NCI-H1048 (cell line): Measurements from ENCODE around the gene CCL2.
"Not testable (repeated sequence)": the region's sequence is repeated elsewhere in the genome, so short reads cannot be mapped to it uniquely, and the experiment has no call there.

Experiments used
- DNase-seq: peaks from one replicate; lab custom pipeline; 2025; lab: John Stamatoyannopoulos, UW

The CCL2 gene

DNA sequence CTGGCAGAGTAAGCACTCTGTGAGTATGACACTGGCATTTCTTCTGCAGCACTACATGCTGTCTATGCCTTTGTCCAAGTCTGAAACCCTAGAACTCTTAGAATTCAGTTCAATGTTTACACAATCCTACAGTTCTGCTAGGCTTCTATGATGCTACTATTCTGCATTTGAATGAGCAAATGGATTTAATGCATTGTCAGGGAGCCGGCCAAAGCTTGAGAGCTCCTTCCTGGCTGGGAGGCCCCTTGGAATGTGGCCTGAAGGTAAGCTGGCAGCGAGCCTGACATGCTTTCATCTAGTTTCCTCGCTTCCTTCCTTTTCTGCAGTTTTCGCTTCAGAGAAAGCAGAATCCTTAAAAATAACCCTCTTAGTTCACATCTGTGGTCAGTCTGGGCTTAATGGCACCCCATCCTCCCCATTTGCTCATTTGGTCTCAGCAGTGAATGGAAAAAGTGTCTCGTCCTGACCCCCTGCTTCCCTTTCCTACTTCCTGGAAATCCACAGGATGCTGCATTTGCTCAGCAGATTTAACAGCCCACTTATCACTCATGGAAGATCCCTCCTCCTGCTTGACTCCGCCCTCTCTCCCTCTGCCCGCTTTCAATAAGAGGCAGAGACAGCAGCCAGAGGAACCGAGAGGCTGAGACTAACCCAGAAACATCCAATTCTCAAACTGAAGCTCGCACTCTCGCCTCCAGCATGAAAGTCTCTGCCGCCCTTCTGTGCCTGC is at the start of gene CCL2:
CCL2 (plus strand) TSS at position 635 of the 730 bp plus-strand sequence; CDS start at position 700, 65 bp downstream.
- no peak for DNase-seq

DNA sequence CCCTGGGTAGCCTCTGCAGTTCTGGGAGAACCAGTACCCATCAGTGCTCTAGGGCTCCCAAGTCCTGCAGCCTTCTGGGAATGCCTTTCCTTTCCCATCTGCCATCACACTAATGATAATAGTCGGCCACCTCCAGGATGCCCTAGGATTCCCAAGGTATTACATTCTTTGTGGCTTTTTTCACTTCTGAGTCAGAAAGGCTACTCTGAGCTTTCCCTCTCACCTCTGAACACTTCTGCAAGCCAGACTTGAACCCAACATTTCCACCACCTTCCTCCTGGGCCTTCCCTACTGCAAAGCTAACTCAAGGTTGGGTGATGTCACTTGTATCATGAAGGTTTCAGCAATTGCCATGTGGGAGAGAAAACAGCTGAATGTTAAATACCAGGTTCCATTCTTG is 49.7 kb upstream of the CCL2 start:
- DNase-seq, result no peak

DNA sequence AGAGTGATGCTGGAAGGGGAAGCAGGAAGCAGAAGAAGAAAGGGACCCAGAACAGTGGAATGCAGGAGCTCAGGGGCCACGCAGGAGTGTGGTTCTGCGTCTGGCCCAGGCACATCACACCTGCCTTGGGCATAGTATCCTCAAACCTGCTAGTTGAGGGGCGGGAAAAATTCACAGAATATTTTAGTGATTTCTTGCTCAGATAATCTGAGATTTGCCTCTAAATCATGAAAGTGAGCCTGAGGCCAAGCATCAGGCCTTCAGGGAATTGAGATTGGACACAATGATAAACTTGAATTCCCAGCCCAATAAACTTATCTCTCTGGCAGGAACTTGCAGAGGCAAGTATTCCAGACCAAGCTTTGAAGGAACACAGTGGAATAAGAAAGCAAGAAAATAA is 48.5 kb upstream of the CCL2 start:
- no peak for DNase-seq

DNA sequence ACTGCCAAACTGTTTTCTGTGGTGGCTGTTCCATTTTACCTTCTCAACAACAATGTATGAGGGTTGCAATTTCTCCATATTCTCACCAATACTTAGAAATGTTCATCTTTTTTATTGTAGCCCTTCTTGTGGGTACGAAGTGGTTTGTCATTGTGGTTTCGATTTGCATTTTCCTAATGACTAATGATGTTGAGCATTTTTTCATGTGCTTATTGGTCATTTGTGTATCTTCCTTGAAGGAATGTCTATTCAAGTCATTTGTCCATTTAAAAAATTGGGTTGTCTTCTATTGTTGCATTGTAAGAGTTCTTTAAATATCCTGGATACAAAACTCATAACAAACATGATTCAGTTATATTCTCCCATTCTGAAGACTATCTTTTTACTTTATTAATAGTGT is 47.5 kb upstream of the CCL2 start:
- no peak for DNase-seq

DNA sequence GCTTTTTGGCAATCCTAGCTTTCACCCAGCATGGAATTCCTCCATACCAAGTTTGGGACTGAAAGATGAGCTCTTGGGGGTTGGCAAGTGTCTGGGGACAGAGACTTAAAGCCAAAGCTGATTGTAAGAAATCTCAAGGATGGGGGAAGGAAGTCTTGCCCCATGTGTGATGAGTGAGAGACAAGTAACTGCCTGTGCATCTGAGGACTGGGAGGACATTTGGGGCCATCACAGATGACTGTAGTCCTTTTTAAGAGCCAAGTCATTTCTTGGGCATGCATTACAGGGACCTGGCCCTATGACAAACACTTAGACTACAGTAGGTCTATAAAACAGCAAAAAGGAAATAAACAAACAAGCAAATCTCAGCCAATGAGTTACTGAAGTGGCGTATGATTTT is 36.3 kb upstream of the CCL2 start:
- no peak for DNase-seq

DNA sequence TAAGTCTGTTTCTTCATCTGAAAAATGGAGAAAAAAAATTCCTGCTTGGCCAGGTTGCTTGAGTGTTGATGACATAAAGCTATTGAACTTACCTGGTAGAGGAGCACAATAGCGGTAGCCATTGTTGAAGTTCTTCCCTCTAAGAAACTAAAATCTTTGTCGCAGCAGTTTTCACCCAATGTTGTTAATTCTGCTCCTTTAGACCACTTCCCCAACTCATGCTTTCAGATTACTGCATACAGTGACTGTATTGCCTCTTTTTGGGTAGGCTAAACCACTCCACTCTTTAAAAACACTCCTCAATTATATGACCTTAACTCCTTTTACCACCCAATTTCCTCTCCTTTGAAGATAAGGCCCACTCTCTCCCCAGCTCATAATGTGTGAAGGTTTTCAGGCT is 35.7 kb upstream of the CCL2 start:
- DNase-seq, result no peak

DNA sequence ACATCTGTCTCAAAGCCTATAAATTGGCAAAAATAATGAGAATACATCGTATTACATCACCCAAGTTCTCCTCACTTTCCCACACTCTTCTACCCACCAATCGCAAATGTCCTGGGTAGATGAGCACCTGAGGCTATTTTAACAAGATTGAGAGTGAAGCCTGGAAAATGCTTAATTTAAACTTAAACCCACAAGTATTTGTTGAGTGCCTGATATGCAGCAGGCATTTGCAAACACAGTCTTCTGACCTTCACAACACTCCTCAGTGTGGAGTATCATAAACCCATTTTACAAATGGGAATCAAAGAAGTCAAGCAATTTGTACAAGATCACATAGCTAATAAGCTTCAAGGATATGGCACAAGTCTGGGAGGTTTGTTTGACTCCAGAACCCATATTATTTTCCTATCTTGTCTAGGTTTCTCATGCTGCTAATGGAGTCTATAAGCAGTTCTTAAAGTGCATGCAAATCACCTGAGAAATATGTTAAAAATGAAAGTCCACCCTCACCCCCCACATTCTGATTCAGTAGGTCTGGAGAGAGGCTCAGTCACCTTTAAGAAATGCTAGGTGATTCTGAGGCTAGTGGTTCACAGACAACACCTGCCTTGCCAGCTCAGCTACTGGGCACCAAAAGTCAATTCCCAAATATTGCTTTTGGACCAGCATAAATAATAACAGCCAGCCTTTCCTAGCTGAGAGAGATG is 34.9 kb upstream of the CCL2 start:
- DNase-seq, result no peak

DNA sequence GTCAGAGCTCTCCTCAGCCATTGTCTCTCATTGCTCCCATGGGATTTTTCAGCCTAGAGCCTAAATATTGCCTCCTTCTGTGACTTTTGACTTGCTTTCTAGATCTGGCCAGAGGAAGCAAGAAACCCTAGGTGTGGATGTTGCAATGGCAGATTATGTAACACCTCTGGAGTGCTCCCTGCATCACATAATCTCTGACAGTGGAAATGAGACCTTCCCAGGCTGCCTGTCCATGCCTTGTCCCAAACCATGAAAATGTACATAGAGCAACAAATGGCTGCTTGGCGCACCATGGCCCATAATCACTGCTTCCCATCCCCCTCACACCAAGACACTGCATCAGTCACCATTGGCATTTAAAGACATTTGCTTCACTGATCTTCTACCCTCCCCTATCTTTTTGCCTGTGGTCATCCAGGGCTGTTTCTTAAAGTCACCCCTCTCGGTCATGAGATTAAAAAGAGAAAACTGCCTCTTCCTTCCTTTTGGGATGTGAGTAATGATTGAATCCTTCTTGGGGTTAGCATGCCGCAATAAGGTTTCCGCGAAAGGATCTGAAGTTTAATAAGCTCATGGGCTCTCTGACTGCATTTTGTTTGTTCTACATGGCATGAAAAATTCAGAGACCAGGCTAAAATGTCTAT is 34.2 kb upstream of the CCL2 start:
- no peak for DNase-seq

DNA sequence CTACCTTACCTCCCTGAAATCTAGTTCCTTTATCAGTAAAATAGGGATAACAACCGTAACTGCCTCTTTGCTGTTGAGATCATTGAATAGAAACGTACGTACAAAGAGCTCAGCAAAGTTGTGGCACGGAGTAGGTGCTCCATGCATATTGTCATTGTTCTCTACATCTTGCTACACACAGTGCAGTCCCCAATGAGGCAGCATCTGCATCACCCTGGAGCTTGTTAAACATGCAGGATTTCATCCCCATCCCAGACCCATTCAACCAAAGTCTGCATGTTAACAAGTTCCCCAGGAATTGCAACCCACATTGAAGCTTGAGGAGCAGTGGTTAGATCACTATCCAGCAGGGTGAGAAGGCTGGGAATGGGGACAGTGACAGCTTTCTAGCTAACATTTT is 33.7 kb upstream of the CCL2 start:
- DNase-seq, result no peak

DNA sequence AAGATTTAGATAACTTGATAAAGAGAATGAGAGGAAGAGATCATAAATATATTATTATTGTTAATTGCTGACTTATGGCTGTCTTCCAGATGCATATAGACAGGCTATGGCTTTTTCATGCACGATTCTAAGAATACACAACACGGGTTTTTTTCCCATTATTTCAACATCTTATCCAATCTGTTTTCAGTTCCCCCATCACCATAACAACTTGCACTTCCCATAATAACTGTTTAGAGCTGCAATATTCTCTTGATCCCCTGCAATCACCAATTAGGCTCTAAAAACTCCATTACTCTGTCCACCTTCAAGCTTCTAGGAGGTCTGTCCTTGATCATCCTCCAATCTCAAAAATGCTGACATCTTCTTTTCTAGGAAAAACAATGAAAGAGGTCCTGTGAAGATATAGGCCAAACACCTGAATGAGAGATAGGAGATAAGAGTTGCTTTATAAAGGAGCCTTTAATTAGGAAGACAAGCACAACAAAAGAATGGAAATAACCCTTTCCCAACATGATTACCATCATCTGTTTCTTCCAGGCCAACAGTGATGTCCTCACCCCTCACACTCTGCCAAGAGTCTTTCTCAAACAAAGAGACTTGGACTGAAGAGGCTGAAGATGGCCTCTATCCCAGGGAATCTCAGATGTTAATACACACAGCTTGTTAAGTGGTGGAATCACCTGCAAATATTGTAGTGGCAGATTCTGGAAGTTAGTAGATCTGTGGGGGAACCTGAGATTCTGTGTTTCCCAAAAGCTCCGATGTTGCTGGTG is 32.2 kb upstream of the CCL2 start:
- DNase-seq, result no peak

DNA sequence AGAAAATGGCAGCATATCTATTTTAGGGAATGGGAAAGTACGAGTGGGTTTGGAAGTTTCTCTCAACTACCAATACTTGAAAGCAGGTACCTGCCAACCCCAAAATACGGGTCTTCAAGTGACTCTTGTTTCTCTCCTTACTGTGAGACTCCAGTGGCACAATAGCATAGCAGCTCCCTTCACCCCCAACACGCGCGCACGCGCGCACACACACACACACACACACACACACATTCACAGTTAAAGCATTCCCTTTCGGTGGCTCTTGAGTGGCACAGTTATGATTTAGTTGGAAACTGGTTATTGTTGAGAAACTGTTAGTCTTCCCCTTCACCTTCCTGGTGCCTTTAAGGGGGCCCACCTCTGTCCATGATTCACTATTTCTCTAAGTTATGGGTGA is 30.0 kb upstream of the CCL2 start:
- no peak for DNase-seq

DNA sequence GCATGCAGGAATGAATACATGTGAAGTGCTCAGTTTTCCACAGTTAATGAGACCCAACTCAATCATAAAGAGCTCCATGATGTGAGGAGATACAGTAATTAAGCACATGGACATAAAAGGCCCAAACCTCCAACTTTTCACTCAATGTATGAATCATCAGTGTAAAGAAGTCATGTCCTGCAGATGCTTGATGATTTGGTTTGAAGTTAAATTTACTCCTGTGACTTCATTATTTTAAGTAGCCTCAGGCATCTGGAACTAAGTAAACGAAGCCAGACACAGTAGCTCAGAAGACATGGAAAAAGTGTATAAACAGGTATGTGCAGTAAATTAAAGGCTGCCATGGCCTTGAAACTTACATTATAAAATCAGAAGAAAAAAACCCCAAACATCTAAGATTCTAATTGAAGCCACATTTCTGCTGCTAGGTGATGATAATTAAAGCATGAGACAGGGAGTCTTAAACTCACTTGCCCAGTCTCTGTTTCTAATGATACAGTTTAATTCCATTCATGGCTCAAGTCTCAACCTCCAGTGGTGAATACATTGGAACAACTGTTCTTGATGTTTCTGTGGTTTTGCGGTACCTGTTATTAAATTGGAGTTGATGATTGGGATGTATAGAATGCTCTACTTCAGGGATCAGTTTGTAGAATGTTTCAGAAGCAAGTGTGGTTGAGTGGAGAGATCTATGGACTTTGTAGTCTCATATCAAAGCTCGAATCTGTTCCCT is 28.9 kb upstream of the CCL2 start:
- no peak for DNase-seq

DNA sequence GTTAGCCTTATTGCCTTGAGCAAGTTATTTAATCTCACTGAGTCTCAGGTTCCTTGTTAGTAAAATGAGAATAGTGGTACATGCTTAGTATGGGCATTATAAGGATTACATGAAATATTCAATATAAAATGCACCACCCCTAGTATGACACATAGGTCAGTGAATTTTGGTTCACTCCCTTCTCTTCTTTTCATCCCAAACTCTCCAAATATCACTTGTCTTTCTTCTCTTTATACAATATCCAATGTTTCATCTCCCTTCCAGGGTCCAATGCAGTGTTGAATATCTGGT is 28.4 kb upstream of the CCL2 start:
- DNase-seq, result no peak

DNA sequence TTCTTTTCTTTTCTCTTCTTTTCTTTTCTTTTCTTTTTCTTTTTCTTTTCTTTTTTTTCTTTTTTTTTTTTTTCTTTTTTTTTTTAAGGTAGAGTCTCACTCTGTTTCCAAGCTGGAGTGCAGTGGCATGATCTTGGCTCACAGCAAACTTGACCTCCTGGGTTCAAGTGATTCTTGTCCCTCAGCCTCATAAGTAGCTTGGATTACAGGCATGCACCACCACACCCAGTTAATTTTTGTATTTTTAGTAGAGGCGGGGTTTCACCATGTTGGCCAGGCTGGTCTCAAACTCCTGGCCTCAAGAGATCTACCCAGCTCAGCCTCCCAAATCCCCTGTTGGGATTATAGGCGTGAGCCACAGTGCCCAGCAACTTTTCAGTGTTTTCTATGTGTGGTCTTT is 27.8 kb upstream of the CCL2 start:
- DNase-seq, result not testable (repeated sequence)

DNA sequence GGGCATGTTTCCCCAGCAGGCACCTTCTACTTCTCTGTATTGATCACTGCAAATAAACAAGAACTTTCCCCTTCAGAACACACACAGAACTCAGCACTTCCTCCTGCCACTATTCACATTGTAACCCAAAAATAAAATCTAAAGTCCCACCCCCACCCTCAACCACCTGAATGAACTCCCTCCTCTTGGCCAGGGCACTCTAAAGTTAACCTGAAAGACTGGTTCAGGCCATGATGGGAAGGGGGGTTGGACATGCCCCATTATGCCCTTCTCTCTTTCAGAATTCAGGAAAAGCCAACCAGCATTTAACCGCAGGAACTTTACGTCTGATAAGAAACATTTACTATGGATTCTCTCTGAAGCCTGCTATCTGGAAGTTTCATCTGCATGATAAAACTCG is 27.4 kb upstream of the CCL2 start:
- DNase-seq, result no peak

DNA sequence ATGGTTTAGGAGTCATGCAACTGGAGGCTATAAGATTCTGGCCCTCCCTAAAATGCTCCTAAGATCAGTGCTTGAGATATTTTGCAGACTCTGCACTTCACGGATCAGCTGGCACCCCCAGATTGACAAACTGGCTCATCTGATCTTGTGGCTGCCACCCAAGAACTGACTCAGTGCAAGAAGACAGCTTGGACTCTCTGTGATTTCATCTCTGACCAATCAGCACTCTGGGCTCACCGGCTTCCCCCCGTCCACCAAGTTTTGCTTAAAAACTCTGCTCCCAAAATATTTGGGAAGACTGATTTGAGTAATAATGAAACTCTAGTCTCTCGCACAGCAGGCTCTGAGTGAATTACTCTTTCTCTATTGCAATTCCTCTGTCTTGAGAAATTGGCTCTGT is 26.3 kb upstream of the CCL2 start:
- DNase-seq, result no peak

DNA sequence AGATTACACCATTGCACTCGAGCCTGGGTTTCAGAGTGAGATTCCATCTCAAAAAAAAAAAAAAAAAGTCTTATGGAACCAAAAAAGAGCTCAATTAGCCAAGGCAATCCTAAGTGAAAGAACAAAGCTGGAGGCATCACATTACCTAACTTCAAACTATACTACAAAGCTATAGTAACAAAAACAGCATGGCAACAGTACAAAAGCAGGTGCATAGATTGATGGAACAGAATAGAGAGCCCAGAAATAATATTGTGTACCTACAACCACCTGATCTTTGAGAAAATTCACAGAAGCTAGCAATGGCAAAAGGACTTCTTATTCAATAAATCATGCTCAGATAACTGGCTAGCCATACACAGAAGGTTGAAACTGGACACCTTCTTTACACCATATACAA is 24.7 kb upstream of the CCL2 start:
- DNase-seq, result no peak

DNA sequence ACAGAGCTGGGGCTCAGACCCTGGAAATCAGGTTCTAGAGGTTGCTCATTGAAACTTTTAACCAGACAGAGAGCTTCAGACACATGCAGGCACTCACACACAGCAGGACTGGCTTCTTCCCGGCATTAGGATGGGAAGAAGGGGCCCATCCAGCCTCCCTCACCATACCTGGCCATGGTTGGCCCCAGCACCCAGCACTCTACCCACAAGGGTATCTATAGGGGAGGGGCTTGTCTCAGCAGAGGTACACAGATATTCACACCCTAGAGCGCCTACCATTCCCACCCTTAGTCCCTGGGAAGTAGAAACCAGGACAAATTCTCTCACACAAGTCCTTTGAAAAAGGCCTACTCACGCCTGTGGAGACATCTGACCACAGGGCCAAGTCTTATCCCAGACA is 20.5 kb upstream of the CCL2 start:
- DNase-seq, result no peak

DNA sequence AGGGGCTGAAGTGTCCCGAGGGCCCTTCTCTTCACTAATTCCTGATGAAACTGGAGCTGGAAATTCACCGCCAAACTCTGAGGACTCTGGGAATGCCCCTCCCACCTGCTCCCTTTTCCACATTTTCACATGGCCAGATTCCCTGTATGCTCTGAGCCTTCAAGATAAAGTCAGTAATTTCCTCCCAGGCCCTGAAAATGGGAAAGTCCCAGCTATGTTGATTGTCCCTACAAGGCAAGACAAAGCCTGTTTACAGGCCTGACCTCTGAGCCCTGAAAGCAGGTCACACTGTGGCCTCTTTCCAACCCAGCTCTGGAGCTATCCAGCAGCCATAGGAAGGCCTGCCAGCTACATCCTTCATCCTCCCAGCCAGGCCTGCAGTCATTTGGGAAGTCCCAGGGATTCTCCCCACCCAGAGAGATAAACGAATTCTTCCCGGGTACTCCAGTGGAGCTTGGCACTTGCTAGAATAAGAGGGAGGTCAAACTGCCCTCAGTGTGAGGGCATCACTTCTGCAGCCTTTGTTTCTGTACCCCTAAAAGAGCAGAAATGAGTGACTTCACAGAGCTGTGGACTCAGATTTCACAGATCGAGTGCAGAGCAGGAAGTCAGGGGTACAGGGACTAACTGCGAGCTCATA is 19.6 kb upstream of the CCL2 start:
- DNase-seq, result no peak

DNA sequence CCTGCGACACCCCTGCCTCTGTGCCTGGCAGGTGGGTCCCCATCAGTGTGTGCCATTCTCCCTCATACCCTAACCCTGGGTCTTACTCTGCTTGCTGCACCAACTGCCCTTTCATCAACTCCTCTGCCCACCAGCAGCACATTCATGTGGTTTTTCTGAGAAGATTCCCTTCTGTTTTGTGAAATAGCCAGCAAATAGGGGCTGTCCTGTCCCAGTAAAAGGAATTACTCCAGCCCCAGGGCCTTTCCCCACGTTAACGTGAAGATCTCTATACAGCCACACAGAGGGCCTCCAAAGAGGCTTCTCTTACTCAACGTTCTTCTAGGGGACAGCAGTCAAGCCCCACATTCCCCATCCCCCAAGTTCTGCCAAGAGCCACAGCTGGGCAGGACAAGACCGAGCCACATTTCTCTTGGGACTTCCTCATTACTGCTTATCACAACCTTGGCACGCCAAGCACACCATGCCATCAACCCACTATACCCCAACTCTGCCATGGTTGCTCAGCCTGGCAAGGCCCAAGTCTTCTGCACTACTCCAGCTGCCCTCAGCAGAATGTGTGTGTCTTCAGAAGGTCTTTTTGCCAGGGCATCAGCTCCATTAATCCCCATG is 18.7 kb upstream of the CCL2 start:
- no peak for DNase-seq

DNA sequence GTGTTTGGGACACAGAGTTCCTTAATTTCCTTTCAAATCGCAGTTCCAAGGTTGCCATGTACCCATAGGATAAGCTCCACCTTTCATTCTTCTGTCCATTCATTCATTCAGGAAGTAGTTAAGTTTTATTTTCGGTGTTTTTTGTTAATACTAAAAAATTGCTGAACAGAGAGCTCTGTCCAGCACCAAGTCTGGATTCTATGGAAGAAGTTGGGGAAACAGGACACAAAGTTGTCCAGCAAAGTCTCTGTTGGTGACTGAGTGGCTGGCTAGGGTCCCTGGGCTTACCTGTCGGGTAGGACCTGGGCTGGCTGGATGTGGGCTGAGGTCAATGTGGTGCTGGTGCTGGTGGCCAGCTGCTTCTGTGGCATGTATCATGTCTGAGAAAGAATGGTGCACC is 17.6 kb upstream of the CCL2 start:
- no peak for DNase-seq
